HepG2 (cell line): ENCODE results near the gene PRSS58. TPM values are rescaled to one million over a fixed set of nuclear protein-coding genes. Genes with fewer than 3 reads are reported as not detected.

Source experiments
- GATA4 ChIP-seq: sonication (generic); IDR thresholded peaks from 2 replicates; pipeline ENCODE4 v1.6.1; 2016; ENCODE audit warnings: antibody characterized with exemption, low read depth, borderline replicate concordance
- TP53 ChIP-seq: sonication (generic); formaldehyde crosslinking; conservative IDR thresholded peaks from 2 replicates; pipeline ENCODE4 v1.4.0; 2020; ENCODE audit warnings: missing genetic modification reagents
- ZNF235 ChIP-seq: sonication (generic); formaldehyde crosslinking; IDR thresholded peaks from 2 replicates; pipeline ENCODE4 v1.8.1; 2023; ENCODE audit warnings: mild to moderate bottlenecking, missing genetic modification reagents, borderline replicate concordance
- ZNF274 ChIP-seq: sonication (generic); formaldehyde crosslinking; IDR thresholded peaks from 2 replicates; pipeline ENCODE4 v1.5.1; 2020; ENCODE audit warnings: mild to moderate bottlenecking, missing genetic modification reagents
- ZNF3 ChIP-seq: IDR thresholded peaks from 2 replicates; pipeline ENCODE4 v1.7.0; 2017; ENCODE audit warnings: inconsistent platforms
- ZNF460 ChIP-seq: sonication (generic); formaldehyde crosslinking; IDR thresholded peaks from 2 replicates; pipeline ENCODE4 v1.5.1; 2020; ENCODE audit warnings: missing genetic modification reagents, mild to moderate bottlenecking, borderline replicate concordance
- ZNF766 ChIP-seq: sonication (generic); formaldehyde crosslinking; IDR thresholded peaks from 2 replicates; pipeline ENCODE4 v1.5.0; 2020; ENCODE audit warnings: missing genetic modification reagents, borderline replicate concordance
- polyA plus RNA-seq, 8 experiments: library from polyadenylated mRNA; depleted of rRNA in 3 of 8; stranded (reverse) in 7 of 8; unstranded in 1 of 8; fragments of >200 nt; fragmentation: Illumina TruSeq in 4 of 8; extraction: Trizol in 4 of 8; gene quantifications; 2 replicates each; pipeline versions ENCODE4 v1.2.1 to v1.2.3, GENCODE V29; 2011 to 2016; ENCODE audit warnings: low read depth in 4 of 8, missing spikeins in 1 of 8, mixed read lengths in 1 of 8; ENCODE audit not compliant: insufficient read depth in 1 of 8
- total RNA-seq, 5 experiments: library from RNA; depleted of rRNA; stranded (reverse); fragments of >200 nt; fragmentation: Illumina TruSeq; extraction: Trizol; gene quantifications; 2 replicates each; pipeline ENCODE4 v1.2.3, GENCODE V29; 2016; ENCODE audit warnings: low read depth in 1 of 5
- TF ChIP-seq, protein P1 (sequence below): sonication (generic); formaldehyde crosslinking; IDR thresholded peaks from 2 replicates; pipeline ENCODE4 v1.9.0; 2022; ENCODE audit warnings: low read depth, missing genetic modification reagents
- TF ChIP-seq, protein P2 (sequence below): sonication (generic); formaldehyde crosslinking; conservative IDR thresholded peaks from 2 replicates; pipeline ENCODE4 v1.8.0; 2022; ENCODE audit warnings: missing genetic modification reagents
- TF ChIP-seq, protein P3 (sequence below): IDR thresholded peaks from 2 replicates; pipeline ENCODE4 v1.6.1; 2012; ENCODE audit warnings: low read depth, low read length, improper control_type of control experiment

Gene PRSS58
- total and polyA plus RNA-seq, 2 of the 13 experiments (the other 11 are each of a cell fraction or from before 2014, with no cell fraction given) = not detected

DNA sequence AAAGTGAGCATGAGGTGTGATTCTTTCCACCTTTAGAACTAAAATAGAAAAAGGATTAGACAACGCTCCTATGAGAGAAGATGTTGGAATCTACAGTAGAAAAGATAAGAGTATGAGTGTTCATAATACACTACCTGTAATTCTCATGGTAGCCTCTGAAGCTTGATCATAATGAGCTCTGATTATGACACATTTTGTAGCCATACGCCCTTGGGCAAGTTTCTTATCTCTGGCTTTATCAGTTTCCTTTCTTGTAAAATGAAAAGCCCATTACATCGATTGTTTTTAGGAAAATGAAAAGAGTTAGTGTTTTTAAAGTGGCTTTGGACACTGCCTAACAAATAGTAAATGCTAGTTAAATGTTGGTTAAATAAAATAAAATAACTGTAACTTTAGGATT lies 22.4 kb upstream of the PRSS58 start (continued):
- TF ChIP-seq, protein P1, sequence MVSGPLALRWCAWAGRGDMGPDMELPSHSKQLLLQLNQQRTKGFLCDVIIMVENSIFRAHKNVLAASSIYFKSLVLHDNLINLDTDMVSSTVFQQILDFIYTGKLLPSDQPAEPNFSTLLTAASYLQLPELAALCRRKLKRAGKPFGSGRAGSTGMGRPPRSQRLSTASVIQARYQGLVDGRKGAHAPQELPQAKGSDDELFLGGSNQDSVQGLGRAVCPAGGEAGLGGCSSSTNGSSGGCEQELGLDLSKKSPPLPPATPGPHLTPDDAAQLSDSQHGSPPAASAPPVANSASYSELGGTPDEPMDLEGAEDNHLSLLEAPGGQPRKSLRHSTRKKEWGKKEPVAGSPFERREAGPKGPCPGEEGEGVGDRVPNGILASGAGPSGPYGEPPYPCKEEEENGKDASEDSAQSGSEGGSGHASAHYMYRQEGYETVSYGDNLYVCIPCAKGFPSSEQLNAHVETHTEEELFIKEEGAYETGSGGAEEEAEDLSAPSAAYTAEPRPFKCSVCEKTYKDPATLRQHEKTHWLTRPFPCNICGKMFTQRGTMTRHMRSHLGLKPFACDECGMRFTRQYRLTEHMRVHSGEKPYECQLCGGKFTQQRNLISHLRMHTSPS (CRISPR knock-in tag) = no peak
- TF ChIP-seq ZNF235 (CRISPR knock-in tag) = no peak
- TF ChIP-seq ZNF274 = no peak
- TF ChIP-seq ZNF3 (CRISPR knock-in tag) = no peak
- no peak for TF ChIP-seq GATA4
- TF ChIP-seq, protein P2, sequence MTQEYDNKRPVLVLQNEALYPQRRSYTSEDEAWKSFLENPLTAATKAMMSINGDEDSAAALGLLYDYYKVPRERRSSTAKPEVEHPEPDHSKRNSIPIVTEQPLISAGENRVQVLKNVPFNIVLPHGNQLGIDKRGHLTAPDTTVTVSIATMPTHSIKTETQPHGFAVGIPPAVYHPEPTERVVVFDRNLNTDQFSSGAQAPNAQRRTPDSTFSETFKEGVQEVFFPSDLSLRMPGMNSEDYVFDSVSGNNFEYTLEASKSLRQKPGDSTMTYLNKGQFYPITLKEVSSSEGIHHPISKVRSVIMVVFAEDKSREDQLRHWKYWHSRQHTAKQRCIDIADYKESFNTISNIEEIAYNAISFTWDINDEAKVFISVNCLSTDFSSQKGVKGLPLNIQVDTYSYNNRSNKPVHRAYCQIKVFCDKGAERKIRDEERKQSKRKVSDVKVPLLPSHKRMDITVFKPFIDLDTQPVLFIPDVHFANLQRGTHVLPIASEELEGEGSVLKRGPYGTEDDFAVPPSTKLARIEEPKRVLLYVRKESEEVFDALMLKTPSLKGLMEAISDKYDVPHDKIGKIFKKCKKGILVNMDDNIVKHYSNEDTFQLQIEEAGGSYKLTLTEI = no peak
- no peak for TF ChIP-seq ZNF460 (CRISPR knock-in tag)
- TF ChIP-seq TP53 (CRISPR knock-in tag) = no peak
- TF ChIP-seq, protein P3, sequence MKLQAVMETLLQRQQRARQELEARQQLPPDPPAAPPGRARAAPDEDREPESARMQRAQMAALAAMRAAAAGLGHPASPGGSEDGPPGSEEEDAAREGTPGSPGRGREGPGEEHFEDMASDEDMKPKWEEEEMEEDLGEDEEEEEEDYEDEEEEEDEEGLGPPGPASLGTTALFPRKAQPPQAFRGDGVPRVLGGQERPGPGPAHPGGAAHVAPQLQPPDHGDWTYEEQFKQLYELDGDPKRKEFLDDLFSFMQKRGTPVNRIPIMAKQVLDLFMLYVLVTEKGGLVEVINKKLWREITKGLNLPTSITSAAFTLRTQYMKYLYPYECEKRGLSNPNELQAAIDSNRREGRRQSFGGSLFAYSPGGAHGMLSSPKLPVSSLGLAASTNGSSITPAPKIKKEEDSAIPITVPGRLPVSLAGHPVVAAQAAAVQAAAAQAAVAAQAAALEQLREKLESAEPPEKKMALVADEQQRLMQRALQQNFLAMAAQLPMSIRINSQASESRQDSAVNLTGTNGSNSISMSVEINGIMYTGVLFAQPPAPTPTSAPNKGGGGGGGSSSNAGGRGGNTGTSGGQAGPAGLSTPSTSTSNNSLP = no peak
- no peak for TF ChIP-seq ZNF766 (CRISPR knock-in tag)
